Dermis blood vessel endothelial cell (primary cell): ENCODE results near the gene DMWD. TPM values are rescaled to one million over a fixed set of nuclear protein-coding genes. Genes with fewer than 3 reads are reported as not detected.
"Not testable (repeated sequence)": the region's sequence is repeated elsewhere in the genome, so short reads cannot be mapped to it uniquely, and the experiment has no call there.

Experiments used
- DNase-seq: peaks from one replicate; pipeline ENCODE4 v3.0.0; 2010
- total RNA-seq: library from RNA; depleted of rRNA; stranded (reverse); fragments of >200 nt; gene quantifications from 2 replicates; pipeline ENCODE4 v1.2.3, GENCODE V29; 2014

The DMWD gene
- total RNA-seq, 1 donor from 2014 or later = 28.8 TPM

DNA sequence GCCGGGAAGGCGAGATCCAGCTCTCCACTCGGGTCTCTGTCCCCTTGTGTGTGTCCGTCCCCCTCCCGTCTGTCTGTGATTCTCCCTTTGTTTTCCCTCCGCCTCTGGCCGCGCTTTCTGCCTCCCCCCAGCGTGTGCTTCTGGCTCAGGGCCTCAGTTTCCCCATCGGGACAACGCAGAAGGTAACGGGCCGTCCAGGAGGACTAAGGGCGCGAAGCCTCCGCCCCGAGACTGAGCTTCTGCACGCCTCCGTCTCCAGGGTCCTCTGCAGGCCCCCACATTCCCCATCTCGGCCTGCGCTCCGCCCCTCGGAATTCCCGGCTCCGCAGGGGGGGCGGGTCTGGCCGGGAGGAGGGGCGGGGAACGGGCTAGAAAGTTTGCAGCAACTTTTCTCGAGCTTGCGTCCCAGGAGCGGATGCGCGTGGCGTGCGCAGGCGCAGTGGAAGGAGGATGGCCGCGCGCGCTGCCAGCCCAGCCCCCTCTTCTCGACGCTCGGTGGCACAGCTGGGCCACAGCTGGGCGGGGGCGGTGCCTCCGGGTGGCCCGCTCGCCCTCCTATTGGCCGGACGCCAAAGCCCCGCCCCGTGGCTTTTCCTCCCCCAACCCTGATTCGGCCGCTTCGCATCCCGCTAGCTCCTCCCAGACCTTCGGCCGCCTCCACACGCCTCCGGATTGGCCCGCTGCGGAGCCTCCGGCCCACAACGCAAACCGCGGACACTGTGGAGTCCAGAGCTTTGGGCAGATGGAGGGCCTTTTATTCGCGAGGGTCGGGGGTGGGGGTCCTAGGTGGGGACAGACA, 23.5 kb downstream of the DMWD start, which contains the start of gene SIX5:
Gene SIX5 (minus strand): TSS at position 269 of the 799 bp plus-strand sequence. CDS start 408 bp downstream, outside the sequence.
- peak; percentile 99 for DNase-seq

- peak; percentile 56 for DNase-seq
These were observed 24.0 kb downstream of the DMWD start for GRCh38 chr19:45768655-45768983.

DNA sequence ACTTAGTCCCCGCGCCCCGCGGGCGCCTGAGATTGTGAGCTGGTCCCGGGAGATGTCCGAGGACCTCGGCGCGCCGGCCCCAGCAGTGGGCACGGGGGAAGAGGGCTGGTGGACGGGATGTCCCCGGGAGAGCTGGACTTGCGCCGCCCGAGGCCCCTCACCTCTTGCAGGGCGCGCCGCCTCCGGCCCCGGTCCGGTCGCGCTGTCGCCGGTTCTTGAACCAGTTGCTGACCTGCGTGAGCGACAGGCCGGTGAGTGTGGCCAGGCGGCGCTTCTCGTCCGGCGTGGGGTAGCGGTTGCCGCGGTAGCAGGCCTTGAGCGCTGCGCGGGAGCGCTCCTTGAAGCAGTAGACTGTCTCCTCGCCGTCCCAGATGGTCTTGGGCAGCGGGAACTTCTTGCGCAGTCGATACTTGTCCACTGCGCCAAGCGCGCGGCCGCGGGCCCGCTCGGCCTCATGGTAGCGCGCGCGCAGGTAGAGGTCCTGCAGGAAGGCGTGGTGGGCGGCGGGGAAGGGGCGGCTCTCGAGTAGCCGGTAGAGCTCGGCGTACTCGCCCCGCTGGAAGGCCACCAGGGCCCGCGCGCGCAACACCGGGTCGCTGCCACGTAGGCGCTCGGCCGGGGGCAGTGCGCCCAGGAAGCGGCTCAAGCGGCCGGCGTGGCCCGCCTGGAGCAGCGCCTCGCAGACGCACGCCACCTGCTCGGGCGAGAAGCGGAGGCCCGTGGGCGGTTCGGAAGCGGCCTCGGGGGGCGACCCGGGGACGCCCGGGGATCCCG, 24.6 kb downstream of the DMWD start:
- DNase-seq = peak; percentile 78

DNA sequence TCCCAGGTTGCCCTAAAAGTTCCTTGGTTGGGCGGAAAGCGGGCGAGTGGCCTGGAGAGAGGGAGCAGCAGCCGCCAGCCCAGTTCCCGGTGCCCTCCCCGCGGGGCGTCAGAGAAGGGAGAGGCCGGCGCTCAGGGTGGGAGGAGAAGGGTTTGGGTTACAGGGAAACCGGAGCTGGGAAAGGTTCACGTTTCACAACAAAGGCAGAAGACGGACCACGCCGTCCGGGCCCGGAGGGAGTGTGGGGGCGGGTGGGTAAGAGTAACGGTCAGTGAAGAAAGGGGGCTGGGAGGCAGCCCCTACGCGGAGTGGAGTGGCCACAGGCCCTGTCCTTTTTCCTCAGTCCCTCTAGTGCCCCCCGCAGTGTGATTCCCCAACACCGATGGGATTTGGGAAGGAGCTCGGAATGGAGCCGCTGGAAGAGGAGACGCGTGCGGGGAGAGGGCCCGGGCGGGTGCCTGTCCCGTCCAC, 25.2 kb downstream of the DMWD start:
- peak; percentile 63 for DNase-seq

DNA sequence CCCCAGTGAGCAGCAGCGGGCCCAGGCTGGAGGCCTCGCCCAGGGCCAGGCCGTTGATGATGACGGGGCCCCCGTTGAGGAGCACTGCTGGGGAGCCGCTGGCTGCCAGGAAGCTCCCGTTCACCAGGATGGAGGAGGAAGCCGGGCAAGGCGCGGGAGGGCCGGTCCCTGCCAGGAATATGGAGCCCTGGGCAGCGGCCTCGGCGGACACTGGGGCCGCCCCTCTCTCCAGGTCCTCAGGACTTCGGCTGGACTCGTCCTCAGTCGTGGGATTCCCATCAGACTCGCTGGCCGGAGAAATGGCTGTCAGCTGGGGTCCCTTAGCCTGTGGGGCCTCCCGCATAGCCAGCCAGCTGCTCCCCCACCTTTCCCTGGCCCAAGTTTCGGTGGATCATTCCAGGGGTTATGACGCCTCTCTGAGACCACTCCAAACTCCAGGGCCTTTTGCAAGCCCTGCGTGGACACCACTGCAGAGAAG, 25.7 kb downstream of the DMWD start:
- peak; percentile 39 for DNase-seq

DNA sequence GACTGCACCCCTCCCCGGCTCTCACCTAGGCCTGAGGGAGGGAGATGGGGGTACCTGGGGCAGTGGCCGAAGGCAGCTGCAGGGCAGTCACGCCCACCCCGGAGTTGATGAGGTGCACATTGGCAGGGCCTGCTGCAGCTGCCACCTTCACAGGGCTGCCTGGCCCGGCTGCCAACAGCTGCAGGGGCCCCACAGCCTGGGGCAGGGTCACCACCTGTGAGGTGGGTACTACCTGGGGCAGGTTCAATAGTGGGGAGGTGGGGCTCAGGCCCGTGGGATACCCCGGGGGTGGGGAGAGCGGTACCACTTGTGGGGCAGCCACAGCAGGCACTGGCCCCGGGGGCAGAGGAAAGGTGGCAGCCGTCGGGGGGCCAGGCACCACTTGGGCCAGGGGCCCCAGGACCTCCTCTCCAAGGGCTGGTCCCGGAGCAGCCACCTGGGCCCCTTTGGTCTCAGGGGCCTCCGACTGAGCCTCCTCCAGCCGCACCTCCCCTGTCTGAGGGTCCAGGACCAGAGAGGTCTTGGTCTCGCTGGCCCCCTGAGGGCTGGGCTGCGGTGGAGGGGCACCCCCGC, 26.3 kb downstream of the DMWD start:
- no peak for DNase-seq

DNA sequence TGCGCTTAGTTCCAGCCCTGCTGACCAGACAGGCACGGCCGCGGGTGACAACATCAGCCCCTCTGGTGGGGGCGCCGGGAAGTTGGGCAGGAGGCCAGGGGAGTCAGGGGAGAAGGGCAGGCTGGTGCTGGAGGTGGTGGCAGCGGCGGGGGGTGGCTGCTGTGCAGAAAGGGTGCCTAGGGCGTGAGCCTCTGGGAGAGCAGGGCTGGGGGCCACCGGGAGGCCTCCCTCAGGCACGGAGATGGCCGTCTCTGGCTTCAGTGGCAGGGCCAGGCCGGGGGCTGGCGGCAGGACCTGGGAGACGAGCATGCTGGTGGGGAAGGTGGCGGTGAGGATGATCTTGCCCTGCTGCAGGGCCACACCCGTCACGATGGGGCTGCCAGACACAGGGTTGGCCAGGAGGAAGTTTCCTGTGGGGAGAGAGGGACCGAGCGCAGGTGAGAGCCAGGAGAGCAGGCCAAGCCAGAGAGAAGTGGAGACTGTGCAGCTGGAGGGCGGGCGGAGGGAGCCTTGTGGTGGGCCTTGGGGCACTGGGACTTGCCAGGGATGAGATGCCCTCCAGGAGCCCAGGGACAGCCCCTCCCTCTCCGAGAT, 26.8 kb downstream of the DMWD start:
- no peak for DNase-seq

DNA sequence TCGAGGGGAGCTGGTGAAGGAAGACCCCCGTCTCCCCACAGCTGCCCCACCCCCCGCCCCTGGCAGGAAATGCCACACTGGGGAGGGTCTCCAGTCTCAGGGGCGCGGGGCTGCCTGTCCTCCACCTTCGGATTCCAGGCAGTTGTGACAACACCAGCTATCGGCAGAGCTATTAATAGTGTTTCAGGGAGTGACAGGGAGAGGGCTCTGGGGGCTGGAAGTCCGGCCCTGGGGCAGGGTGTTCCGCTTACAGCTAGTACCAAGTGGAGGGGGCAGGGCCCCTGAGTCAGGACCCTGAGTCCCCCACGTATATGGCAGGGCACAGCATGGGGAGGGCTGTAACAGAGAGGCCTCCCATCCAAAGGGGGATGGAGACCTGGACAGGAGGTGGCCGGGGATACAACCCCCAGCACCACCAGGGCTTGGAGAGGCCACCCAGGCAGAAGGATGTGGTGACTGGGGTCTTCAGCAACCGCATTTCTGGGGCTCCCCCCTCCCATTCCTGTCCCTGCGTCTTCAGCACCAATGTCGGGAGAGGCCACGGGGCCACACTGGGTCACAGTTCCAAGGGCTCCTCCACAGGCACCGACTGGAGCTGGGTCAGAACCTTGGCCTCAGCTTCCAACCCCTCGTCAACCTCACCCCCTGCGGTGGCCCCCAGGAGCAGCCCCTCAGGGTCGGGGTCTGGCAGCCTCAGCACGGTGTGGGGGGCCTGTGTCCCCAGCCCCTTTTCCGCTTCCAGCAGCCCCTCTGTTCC, 27.5 kb downstream of the DMWD start:
- DNase-seq = no peak

GRCh38 chr19:45764475-45764874, 28.2 kb downstream of the DMWD start:
- no peak for DNase-seq

- DNase-seq = no peak
These were observed 28.9 kb downstream of the DMWD start for GRCh38 chr19:45763691-45764294.

- no peak for DNase-seq
These were observed 29.6 kb downstream of the DMWD start for GRCh38 chr19:45762870-45763631.

DNA sequence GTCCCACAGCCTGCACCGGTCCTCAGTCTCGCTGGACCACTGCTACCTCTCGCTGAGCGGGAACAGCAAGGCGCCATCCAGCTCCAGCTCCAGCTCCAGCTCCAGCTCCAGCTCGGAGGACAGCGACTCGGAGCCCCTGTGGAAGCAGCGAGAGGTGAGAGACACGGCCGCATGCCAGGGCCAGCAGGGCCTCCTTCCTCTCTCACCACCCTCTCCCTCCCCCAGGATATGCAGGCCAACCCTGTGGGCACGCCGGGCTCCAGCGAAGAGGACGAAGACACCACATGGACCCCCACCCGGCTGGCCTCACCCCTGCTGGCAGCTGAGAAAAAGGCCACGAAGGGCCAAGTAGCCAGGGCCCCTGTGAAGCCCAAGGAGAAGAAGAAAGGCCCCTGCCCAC, 30.9 kb downstream of the DMWD start:
- DNase-seq = no peak

DNA sequence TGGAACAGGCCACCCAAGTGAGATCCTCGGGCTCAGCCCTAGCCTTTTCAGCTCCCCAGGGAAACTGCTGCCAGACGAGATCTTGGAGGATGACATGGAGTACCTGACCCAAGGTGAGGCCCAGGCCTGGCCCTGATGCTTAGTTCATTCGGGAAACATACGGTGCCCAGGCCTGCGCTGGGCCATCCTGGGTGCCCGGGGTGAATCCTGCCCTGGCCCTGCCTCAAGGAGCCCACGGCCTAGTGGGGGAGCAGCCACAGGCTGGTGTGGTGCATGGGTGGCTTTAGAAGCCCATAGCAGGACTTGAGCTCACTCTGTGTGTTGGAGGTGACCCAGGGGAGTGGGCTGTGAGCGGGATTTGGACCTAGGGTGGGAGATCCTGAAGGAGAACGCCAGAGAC, 33.7 kb downstream of the DMWD start:
- DNase-seq = no peak

DNA sequence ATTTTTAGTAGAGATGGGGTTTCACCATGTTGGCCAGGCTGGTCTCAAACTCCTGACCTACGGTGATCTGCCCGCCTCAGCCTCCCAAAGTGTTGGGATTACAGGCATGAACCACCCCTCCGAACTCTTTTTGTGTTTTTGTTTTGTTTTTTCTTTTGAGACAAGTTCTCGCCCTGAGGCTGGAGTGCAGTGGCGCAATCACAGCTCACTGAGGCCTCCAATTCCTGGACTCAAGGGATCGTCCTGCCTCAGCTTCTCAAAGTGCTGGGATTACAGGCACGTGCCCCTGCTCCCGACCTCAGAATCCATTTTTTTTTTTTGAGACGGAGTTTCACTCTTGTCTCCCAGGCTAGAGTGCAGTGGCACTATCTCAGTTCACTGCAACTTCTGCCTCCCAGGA, 35.0 kb downstream of the DMWD start:
- DNase-seq = no peak

GRCh38 chr19:45754323-45754722, 38.3 kb downstream of the DMWD start:
- no peak for DNase-seq

GRCh38 chr19:45753548-45753947, 39.1 kb downstream of the DMWD start:
- DNase-seq = no peak

DNA sequence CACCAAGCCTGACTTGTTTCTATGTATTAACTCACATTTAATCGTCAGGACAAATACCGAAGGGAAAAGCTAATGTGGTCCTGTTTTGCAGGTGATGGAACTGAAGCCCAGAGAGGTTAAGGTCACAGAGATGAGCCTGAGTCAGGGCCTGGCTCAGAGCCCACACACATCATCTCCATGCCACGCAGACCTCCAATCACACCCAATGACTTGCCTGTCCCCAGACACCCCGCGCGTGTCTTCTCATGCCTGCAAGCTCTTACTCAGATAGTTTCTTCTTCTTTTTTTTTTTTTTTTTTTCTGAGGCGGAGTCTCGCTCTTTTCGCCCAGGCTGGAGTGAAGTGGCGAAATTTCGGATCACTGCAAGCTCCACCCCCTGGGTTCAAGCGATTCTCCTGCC, 40.0 kb downstream of the DMWD start:
- DNase-seq = no peak

DNA sequence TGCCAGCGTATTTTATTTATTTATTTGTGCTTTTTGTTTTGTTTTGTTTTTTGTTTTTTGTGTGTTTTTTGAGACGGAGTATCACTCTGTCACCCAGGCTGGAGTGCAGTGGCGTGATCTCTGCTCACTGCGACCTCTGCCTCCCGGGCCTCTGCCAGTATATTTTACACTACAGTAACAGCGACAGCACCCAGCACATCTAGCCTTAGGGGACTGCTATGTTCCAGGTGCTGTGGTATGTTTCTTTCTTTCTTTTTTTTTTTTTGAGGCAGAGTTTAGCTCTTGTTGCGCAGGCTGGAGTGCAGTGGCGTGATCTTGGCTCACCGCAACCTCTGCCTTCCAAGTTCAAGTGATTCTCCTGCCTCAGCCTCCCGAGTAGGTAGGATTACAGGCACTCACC, 41.2 kb downstream of the DMWD start:
- DNase-seq = not testable (repeated sequence)

GRCh38 chr19:45747513-45747912, 45.1 kb downstream of the DMWD start:
- no peak for DNase-seq

GRCh38 chr19:45746866-45747265, 45.8 kb downstream of the DMWD start:
- no peak for DNase-seq

GRCh38 chr19:45745606-45746005, 47.0 kb downstream of the DMWD start:
- DNase-seq = no peak
